GM19240 (cell line): ENCODE measurements around the gene PHC3.
"Not testable (repeated sequence)": the region's sequence is repeated elsewhere in the genome, so short reads cannot be mapped to it uniquely, and the experiment has no call there.

Experiments used
- DNase-seq: peaks from one replicate; pipeline ENCODE4 v3.0.0; 2011; ENCODE audit warnings: low spot score; ENCODE audit not compliant: insufficient read length

Gene PHC3, protein sequence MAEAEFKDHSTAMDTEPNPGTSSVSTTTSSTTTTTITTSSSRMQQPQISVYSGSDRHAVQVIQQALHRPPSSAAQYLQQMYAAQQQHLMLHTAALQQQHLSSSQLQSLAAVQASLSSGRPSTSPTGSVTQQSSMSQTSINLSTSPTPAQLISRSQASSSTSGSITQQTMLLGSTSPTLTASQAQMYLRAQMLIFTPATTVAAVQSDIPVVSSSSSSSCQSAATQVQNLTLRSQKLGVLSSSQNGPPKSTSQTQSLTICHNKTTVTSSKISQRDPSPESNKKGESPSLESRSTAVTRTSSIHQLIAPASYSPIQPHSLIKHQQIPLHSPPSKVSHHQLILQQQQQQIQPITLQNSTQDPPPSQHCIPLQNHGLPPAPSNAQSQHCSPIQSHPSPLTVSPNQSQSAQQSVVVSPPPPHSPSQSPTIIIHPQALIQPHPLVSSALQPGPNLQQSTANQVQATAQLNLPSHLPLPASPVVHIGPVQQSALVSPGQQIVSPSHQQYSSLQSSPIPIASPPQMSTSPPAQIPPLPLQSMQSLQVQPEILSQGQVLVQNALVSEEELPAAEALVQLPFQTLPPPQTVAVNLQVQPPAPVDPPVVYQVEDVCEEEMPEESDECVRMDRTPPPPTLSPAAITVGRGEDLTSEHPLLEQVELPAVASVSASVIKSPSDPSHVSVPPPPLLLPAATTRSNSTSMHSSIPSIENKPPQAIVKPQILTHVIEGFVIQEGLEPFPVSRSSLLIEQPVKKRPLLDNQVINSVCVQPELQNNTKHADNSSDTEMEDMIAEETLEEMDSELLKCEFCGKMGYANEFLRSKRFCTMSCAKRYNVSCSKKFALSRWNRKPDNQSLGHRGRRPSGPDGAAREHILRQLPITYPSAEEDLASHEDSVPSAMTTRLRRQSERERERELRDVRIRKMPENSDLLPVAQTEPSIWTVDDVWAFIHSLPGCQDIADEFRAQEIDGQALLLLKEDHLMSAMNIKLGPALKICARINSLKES

GRCh38 chr3:170180908-170181885, at the start of gene PHC3:
TSS of gene PHC3 (minus strand) at chr3:170181733. CDS start at chr3:170181715, 18 bp downstream.
- DNase-seq, result peak; percentile 86

GRCh38 chr3:170228093-170228766, 46.7 kb upstream of the PHC3 start:
- DNase-seq, result no peak

- no peak for DNase-seq
Observed at GRCh38 chr3:170226426-170226960, 45.0 kb upstream of the PHC3 start.

GRCh38 chr3:170225166-170225565, 43.6 kb upstream of the PHC3 start:
- no peak for DNase-seq

GRCh38 chr3:170222647-170223541, 41.4 kb upstream of the PHC3 start:
- no peak for DNase-seq

DNA sequence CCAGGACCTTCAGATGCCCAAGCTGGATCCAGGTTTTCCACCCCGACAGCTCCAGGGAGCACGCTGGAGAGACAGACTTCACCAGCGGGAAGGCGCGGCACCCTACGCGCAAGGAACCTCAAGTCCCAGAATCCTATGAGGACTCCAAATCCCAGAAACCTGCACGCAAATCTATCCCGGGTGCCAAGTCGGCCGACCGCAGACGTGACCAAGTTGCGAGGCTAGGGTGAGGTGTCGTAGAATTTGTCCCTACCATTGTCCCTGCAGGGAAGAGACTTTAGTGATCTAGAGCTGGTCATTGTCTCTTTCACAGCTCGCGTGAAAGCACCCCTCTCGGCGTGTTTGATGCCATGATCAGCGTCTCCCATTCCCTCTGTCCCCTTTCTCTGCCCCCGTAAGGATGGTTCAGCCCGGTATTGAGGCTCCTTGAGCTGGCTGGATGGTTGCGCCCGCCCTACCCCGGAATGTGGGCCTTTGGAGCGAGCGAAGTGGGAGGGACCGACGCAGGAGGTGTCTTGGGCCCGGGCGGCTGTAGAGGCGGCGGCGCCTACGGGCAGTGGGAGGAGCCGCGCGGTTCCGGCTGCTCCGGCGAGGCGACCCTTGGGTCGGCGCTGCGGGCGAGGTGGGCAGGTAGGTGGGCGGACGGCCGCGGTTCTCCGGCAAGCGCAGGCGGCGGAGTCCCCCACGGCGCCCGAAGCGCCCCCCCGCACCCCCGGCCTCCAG, 40.6 kb upstream of the PHC3 start, which contains the start of gene PRKCI:
TSS of gene PRKCI (plus strand) at position 501 of the 723 bp plus-strand sequence. CDS start 246 bp downstream, outside the sequence.
- peak; percentile 76 for DNase-seq

DNA sequence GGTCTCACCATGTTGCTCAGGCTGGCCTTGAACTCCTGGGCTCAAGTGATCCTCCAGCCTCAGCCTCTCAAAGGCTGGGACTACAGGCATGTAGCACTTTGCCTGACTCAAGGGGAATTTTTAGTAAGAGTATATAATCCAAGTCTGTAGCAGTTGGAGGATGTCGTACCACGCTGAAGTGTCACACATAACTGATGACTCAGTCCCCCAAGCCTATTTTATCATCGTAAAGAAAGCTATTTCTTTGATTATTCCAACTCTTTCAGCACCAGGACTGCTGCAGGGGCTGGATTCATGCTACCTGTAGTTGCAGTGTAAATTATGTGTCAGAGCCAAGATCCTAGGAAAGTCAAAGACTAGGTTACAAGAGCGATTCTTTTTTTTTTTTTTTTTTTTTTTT, 39.3 kb upstream of the PHC3 start:
- no peak for DNase-seq

DNA sequence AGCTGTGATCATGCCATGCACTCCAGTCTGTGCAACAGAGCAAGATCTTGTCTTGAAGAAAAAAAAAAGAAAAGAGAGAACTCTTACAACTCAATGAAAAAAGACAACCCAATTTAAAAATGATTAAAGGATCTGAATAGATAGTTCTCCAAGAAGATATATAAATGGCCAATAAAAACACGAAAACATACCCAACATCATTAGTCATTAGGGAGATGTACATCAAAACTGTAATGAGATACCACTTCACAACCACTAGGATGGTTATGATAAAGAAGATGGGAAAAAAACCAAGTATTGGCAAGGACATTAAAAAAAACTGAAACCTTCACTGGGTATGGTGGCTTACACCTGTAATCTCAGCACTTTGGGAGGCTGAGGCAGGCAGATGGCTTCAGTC, 38.3 kb upstream of the PHC3 start:
- DNase-seq, result no peak

DNA sequence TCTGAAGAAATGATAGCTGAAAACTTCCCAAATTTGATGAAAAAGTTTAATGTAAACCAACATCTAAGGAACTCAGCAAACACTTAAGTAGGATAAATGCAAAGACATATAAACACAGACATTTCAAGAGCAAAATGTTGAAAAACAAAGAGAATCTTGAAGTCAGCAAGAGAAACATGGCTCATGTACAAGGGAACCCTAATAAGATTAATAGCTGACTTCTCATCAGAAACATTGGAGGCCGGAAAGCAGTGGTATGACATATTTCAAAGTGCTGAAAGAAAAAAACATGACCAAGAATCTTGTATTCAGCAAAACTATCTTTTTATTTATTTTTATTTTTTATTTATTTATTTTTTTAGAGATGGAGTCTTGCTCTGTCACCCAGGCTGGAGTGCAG, 30.1 kb upstream of the PHC3 start:
- no peak for DNase-seq

- no peak for DNase-seq
Observed at GRCh38 chr3:170207717-170208116, 26.2 kb upstream of the PHC3 start.

DNA sequence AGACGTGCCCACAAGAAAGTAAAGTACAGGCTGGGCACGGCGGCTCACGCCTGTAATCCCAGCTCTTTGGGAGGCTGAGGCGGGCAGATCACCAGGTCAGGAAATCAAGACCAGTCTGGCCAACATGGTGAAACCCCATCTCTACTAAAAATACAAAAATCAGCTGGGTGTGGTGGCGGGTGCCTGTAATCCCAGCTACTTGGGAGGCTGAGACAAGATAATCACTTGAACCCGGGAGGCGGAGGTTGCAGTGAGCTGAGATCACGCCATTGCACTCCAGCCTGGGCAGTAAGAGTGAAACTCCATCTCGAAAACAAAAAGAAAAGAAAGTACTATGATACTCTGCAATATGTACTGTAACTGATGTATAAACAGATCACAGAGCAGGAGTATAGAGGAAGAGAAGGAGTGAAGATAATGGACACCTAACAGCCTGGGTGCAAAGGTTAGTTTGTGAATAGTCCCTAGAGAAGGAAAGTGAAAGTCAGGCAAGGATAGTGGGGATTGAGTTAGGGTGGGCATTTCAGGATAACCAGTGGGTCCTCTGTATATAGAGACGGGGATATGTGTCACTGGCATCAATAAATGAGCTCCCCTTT, 24.7 kb upstream of the PHC3 start:
- not testable (repeated sequence) for DNase-seq

- no peak for DNase-seq
Observed at GRCh38 chr3:170205302-170205701, 23.8 kb upstream of the PHC3 start.

- DNase-seq, result no peak
Observed at GRCh38 chr3:170204509-170204908, 23.0 kb upstream of the PHC3 start.

DNA sequence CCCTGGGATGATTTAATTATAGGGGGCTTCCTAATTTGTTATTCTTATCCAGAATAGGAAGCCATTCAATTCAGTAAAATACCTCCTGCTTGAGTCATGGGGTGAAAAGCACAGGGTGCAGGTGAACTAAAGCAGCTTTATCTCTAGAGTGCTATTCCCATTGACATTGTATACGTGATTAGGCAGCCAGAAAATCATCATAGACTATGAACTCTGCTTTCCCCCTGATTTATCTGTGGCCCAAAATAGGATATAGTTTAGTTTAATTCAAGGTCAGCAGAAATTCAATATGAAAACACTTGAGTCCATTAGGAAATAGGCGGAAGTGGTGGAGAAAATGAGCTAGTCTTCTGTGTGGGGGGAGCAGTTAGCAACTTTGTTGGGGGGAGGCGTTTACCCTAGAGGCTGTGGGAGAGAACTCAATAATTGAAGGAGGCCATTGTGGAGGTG, 22.5 kb upstream of the PHC3 start:
- no peak for DNase-seq

DNA sequence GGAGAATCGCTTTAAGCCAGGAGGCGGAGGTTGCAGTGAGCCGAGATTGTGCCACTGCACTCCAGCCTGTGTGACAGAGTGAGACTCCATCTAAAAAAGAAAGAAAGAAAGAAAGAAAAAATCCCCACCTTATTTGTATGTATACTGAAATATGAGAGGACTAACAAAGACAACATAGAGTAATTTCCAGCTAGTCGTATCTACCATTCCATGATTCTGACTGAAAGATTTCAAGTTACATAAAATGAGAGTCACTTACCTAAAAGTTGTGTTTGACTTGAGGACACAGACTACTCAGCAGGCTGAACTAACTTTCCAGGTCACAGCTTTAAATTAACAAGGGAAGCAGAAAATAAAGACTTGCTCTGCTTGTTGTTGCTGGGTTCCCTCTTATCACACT, 21.9 kb upstream of the PHC3 start:
- no peak for DNase-seq

GRCh38 chr3:170201527-170201926, 20.0 kb upstream of the PHC3 start:
- DNase-seq, result no peak

DNA sequence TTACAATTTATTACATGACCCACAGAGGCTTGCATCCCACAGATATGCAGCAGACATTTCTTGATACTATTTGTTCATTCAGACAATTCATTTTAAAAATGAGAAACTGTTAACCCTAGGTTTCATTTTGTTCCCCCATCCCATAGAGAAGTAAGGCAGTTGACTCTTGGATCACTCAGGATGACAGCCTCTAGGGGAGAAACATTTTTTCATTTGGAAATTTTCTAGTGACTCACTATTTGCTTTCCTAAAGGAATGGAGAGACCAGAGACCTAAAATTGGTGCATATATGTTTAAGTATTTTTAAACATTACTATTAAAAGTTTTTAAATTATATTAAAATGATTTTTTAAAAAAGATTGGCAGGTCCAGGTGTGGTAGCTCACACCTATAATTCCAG, 19.5 kb upstream of the PHC3 start:
- no peak for DNase-seq

- no peak for DNase-seq
Observed at GRCh38 chr3:170196833-170197232, 15.3 kb upstream of the PHC3 start.
